Measurements from ENCODE around the gene IRF8.
"Not testable (repeated sequence)": the region's sequence is repeated elsewhere in the genome, so short reads cannot be mapped to it uniquely, and the experiment has no call there.

The IRF8 gene

DNA sequence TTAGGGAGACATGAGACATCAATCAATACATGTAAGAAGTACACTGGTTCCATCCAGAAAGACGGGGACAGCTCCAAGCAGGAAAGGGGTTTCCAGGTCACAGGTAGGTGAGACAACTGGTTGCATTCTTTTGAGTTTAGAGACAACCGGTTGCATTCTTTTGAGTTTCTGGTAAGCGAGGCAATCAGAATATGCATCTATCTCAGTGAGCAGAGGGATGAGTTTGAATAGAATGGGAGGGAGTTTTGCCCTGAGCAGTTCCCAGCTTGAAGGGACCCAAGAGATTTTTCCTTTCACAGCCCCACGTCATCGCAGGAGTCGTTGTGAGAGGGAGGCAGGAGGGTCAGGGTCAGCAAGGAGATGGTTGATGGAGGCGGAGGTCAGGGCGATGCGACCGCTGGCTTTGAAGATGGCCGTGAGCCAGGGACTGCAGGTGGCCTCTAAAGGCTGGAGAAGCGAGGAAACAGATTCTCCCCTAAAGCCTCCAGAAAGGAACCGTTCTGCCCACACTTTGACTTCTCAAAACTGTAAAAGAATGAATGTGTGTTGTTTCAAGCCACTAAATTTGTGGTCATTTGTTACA, 36.5 kb downstream of the IRF8 start:
- no peak for DNase-seq (ENCODE audit: low spot score)

DNA sequence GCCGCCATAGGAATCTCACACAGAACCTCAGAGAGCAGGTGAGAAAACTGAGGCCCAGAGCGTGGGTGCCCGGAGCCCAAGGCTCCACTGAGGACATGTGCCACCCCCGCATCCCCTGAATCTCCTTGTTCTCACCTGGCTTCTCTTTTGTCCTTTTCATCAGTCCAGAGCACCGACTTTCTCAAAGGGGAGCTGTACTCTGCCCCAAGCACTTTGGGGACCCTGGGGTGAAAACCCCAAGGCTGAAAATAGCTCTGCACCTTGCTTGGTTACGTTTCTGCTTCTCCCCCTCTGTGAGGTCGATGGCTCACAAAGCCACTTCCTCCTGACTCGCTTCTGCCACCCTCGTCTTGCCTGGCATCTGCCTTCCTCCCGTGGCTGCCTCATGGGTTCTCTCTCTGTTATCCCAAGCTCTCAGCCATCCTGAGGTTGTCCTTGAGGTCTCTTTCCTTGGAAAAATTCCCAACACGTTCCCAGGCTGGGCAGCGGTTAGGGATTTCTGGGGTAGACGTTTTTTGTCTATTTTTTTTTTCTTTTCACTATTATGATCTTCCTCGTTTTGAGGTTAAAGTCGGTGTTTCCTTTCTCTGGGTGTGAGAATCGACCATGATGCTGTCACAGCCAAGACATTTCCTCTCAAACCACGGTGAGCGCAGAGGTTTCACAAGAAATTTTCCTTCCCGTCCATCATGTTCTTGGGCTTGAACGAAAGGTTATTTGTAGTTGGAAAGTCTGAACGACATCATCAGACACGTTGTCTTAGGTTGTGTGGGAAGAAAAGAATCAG, 37.2 kb downstream of the IRF8 start:
- DNase-seq (ENCODE audit: low spot score) = no peak

DNA sequence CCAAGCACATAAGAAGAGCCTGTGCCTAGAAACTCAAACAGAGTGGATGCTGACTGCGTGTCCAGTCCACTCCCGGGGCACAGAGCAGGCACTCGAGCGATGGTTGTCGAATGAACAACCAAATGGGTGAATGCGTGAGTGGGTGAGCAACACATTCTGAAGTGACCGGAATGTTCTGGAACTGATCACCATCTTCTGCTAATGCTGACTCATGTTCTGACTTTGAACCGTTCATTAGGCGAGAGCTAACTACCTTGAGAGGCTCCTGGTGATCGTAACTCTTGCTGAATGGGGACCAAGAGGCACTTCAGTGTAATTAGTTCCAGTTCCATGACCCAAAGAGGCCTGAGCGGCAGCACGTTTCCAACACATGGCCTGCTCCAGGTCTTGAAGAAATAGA, 37.9 kb downstream of the IRF8 start:
- DNase-seq (ENCODE audit: low spot score) = no peak

DNA sequence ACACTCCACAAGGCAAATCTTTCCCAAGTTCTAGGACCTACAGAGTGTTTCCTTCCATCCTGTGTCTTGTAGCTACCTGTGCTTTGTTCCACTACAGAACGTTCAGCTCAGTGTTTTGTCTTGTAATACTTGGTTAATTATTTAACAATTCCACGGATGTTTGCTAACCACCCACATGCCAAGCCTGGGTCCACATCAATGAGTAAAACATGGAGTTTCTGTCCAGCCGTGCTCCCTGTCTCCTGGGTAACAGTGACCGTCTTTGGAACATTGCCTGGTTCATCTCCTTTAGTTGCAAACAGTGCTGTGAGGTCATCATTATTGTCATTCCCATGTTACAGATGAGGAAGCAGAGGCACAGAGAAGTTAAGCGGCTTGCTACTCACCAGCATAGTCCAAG, 41.3 kb downstream of the IRF8 start:
- no peak for DNase-seq (ENCODE audit: low spot score)

DNA sequence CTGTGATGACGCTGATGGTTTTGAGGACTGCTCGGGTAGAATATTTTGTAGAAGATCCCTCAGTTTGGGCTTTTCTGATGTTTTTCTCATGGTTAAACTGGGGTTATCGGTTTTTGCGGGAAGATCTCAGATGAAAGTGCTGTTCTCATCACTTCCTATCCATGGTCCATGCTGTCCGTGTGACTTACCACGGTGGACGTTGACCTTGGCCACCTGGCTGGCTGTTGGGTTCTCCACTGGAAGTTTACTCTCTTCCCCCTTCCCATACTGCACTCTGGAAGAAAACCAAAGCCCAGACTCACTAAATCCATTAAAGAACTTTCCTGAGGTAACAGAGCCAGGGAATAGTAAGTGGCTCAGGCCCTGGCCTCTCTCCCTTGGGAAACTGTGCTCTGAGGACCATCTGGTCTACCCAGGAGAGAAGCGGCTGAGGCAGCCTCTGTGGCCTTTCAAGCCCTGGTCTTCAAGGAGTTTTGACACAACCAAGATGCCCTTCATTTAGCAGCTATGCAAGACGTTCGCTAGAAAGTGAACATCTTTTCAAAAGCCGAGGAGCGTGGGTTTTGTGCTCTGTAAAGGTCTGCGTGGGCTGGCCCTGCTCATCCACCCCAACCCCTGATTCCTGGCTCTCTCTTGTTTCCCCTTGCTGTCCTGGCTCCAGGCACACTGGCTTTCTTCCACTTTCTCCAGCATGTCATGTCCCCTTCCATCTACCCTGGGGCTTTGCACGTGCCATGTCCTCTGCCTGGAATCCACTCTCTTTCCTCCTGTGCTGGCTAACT, 43.1 kb downstream of the IRF8 start:
- DNase-seq (ENCODE audit: low spot score) = no peak

DNA sequence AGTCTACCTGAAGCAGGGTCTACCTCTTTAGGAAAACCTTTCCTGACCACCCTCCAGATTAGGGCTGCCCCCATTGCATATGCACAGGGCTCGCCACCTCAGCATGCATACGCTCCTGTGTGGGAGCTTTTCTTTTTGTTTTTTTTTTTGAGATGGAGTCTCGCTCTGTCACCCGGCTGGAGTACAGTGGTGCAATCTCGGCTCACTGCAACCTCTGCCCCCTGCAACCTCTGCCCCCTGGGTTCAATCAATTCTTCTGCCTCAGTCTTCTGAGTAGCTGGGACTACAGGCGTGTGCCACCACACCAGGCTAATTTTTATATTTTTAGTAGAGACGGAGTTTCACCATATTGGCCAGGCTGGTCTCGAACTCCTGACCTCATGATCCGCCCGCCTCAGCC, 43.7 kb downstream of the IRF8 start:
- not testable (repeated sequence) for DNase-seq (ENCODE audit: low spot score)

DNA sequence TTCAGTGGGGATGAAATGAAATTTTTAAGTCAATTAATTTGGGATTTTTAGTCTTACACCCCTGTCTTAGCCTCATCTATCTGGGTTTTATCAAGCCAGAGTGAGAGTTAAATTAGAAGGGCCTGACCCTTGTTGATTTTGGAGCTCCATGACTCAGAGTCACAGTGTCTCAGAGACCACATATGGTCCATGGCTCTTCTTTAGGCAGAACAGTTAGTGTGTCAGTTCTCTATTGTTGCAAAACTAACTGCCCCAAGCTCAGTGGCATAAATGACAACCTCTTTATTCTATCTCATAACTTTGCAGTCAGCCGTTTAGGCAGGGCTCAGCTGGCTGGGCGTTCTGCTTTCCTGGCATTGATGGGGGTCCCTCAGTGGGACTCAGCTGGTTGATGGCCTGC, 44.7 kb downstream of the IRF8 start:
- DNase-seq (ENCODE audit: low spot score) = no peak

DNA sequence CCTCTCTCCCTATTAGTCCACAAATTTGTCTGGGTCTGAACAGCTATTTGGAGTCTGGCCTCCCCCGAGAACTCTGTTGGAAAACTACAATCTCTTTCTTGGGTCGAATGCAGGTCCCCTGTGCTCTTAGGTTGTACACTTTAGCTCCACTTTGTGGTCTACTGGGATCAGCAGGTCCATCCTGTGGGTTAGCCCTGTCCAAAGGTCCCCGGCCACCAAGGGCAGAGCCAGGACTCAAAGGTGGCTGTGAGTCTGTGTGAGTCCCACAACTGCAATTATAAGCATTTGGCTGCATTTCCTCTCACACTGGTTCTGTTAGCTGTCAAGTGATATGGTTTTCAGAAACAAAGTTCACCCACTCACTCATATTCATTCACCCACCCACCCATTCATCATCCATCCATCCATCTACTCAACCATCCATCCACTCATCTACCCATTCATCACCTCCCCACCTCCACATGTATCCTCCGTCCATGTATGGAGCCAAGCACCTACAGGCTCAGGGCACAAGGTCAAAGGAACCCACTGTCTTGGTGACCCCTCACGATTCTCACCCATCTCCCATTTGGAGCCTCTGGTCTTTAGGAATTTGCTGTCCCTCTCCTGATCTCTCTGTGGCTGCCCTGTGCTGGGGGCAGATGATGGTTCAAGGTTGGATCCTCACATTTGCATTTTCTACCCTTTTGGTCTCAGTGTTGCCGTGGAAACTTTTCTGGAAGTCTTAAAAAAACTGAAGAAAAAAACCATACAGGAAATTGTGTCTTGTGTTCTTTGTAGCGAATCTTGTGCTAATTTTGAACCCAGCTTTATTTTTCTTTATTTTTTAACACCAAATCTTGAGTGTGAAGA, 45.8 kb downstream of the IRF8 start:
- no peak for DNase-seq (ENCODE audit: low spot score)

DNA sequence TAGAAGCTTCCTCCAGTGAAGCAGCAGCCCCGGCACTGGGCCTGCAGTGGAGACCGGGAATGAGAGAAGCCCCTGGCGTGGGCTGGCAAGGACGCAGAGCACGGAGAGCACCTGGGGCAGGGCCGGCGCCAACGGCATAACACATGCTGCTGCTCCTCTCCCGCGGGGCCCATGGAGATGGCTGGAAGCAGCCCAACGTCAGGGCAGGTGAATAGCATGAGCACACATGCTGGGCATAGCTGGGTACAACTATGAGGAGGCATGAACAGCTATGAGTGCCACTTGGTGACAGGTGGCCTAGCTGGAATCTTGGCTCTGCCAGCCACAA, 46.4 kb downstream of the IRF8 start:
- DNase-seq (ENCODE audit: low spot score) = no peak

DNA sequence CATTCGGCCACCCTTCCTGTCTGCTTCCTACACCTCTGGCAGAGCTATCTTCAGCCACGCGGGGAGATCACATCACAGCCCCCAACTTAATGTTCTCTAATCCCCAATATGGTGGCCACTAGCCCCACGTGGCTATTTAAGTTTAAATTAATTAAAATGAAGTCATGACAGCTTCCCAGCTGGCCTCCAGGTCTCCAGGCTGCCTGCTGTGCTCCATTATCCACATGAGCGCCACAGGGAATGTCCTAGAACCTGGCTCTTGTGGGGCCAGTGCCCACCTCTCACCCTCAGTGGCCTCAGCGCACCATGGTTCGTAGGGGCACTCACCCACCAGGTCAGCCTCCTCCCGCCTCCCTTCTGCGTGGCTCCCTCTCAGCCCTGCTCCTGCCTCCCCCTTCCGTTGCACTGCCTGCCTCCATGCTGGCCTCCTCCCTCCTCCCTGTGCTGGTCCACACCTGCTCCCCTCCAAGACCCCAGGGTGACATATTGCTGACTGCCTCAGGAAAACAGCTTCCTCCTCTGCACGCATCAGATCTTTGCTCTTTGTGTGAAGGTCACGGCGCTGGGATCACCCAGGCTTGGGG, 47.7 kb downstream of the IRF8 start:
- DNase-seq (ENCODE audit: low spot score) = no peak

DNA sequence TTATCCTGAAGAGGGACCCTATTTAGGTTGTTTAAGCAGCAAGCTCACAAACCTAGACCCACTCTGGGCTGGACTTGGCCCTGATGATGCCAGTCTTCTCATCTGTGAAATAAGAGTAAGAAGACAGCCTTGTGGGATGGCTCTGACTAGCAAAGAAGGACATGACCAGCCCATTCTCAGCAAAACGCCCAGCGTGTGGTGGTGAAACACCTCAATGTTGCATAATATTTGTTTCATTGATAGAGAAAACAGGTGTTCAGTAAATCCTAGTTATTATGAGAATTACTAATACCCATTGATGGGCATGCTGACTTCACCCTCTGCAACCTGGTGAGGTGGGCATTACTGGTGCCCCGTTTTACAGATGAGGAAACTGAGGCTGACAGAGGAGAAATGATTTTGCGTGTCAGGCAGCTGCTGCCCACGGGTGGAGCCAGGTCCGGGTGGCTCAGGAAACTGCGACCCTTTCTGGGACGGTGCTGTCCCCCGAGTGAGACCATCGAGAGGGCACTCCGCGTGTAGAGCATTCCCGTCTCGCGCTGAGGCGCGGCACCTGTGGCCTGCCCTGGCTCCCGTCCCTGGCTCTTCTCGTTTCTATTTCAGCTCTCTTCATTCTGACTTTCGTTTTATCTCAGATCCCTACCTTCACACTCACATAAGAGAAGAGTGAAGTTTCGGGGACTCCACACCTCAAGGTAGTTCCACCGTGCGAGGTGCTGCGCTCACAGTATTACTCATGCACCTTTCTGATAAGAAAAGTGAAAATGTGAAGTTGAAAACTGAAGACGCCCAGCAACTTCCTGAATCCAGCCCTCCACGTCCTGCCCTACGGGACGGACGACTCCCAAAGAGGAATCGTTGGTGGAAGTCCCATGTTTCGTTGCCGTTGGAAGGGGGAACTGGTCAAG, 48.5 kb downstream of the IRF8 start:
- no peak for DNase-seq (ENCODE audit: low spot score)

DNA sequence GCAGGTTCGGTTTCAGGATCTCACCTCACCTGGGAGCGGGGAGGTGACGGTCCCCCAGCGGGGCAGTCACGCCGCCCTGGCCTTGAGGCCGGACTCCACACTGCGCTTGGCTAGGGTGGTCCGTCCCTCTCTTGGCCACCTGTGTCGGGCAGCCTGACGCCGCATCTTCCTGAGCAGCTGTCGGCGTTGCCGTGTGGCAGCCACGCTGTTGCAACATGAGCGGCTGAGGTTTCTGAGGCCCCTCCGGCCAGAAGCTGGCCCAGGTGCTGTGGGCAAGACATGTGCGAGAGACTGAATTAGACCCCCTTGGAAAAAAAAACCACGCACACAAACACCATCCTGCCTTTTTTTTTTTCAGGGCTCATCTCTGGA, 49.2 kb downstream of the IRF8 start:
- DNase-seq (ENCODE audit: low spot score) = no peak

DNA sequence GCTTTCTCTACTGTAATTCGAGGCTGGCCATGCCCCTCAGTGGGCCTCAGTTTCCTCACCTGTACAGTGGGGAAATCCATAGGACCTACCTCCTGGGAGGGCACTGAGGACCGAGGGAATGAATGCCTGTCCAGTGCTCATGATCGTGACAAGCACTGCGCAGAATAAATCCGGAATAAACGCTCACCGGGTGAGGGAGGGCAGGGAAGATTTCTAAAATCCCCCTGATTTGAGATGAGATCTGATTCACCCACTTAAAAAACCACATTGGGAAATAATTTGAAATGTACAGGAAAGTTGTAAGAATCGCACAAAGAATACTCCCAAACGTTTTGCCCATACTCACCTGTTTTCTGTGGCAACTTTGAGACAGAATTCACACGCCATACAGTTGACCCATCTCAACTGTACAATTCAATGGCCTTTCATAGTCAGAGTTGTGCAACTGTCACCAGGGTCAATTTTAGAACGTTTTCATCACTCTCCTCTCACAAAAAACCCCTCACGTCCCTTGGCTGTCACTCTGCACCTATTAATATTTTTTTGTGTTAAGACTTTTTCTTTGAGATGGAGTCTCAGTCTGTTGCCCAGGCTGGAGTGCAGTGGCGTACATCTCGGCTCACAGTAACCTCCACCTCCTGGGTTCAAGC, 49.8 kb downstream of the IRF8 start:
- no peak for DNase-seq (ENCODE audit: low spot score)

DNA sequence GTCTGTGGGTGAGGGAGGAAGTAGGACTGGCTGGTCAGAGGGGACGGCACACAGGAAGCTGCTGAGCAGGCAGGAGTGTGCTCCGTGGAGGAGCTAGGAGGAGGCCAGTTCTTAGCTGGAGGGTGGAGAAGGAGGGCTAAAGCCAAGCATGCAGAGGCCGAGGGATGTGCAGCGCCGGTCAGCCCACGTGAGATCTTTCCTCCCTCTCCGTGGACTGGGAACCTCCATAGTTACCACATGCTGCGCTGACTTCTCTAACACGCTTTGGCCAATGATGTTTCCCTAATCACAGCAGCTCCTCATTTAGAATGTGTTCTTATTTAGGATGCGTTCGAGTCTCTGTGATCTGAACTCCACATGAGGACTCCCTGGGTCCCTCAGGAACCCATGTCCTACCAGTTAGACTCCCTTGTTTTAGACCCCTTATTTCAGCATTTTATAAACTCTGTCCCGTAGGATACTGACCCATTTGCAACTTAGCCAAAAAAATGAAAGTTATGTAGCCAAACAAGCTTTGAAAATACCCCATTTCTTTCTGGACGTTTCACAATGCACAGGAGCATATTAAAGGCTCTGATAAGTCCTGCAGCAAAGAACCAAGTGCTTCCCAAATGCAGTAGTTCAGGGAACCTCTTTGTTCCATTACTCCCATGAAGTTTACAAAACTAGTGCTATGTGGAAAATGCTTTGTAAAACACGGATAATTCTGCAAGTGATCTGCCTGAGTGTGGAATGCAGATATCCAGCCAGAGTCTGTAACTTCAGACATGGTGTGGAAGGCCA, 51.4 kb downstream of the IRF8 start:
- DNase-seq (ENCODE audit: low spot score) = no peak

DNA sequence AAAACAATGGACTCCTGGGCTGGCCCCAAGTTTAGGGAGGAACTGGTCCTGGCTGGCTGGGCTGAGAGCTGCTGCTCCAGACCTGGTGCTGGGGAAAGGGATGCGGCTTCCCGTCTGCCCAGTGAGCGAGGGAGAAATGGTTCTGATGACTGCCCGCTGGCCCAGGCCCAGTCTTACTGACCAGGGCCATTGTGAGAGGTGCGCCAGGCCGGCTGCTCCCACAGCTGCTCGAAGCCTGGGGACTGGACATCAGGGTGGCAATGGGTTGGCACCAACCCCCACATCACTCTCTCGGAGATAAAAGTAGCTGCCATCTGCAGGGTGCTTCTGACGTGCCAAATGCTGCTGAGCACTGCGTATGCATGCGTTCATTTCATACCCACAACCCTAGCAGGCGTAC, 53.2 kb downstream of the IRF8 start:
- no peak for DNase-seq (ENCODE audit: low spot score)

DNA sequence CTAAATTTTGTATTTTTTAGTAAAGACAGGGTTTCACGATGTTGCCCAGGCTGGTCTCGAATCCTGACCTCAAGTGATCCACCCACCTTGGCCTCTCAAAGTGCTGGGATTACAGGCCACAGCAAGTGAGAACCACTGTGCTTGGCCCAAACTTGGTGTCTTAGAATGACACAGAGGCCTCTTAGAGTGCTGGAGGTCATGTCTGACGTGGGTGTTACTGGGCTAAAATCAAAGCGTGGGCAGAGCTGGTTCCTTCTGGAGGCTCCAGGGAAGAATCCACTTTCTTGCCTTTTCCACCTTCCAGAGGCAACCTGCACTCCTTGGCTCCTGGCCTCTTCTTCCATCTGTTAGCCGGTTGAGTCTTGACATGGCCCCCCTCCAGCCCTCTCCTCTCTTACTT, 53.8 kb downstream of the IRF8 start:
- no peak for DNase-seq (ENCODE audit: low spot score)

DNA sequence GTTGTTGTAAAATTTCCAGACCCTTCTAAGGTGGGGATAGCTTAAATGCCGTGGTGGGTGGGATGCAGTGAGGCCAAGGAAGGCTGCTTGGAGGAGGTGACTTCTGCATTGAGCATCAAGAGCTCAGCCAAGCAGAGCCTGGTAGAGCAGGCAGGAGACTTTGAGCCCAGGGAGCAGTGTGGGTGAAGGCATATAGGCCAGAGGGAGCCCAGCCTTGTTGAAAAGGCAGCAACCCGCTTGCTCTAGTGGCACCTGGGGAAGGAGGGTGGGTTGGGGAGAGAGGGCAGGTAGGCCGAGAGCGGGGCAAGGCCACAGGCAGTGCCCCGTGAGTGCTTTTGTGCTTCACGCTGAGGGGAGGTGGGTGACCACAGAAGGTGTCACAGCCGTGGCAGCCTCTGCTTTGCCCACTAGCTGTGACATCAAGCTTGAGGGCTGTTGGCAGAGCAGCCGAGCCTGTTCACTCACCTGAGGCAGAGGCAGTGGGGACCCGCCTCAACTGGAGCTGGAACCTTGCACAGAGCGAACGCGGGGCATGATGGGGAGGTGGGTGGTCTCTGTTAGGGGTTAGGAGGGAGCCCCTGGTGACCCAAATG, 56.1 kb downstream of the IRF8 start:
- DNase-seq (ENCODE audit: low spot score) = no peak

DNA sequence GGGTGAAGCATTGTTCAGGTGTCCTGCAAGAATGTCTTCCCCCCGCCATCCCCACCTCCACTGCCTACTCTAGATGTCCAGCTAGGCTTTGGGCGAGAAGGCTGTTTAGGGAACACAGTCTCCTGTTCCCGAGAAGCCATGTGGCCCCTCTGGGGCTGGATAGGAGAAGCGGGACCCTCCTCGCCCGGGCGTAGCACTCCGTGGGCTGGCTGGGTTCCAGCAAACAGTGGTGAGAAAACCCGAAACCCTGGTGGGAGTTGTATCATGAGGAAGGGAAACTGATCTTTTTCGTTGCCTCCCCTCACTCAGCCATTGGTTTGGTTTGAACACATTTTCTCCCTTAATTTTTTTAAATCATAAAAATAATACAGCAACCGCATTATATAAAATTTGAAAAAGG, 56.6 kb downstream of the IRF8 start:
- no peak for DNase-seq (ENCODE audit: low spot score)

DNA sequence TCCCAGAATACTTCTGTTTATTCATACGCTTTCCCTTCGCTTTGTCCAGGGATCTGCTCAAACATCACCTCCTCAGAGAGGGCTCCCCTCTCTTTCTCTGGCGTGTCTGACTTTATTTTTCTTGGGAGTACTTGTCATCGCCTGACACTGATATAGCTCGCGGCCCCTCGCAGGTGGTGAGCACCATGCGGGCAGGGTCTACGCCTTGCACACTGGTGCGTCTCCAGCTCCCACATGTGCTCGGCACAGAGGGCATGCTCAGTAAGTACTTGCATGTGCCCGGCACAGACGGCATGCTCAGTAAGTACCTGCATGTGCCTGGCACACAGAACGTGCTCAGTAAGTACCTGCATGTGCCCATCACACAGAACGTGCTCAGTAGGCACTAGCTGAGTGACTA, 57.5 kb downstream of the IRF8 start:
- DNase-seq (ENCODE audit: low spot score) = no peak
